ENCODE measurements around the gene SPDYE18.
"Not testable (repeated sequence)": the region's sequence is repeated elsewhere in the genome, so short reads cannot be mapped to it uniquely, and the experiment has no call there.

The SPDYE18 gene

DNA sequence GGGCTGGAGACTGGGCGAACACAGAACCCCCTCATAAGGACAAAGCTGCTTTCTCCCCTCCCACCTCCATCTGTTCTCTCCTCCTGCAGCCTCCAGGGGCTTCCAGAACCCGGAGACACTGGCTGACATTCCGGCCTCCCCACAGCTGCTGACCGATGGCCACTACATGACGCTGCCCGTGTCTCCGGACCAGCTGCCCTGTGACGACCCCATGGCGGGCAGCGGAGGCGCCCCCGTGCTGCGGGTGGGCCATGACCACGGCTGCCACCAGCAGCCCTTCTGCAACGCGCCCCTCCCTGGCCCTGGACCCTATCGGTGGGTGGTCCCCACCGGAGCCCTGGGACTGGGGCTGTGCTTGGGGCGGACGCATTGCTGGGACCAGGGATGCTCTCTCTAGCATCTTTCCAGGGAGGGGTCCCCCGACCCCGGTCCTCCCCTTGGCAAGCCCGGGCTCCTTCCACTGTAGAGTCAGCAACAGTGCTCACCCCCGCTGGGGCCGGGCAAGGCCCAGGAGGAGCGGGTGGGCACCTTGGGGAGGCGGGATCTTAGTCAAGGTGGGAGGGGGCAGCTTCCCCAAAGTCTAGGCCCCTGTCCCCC, 56.8 kb downstream of the SPDYE18 start:
- not testable (repeated sequence) for DNase-seq

DNA sequence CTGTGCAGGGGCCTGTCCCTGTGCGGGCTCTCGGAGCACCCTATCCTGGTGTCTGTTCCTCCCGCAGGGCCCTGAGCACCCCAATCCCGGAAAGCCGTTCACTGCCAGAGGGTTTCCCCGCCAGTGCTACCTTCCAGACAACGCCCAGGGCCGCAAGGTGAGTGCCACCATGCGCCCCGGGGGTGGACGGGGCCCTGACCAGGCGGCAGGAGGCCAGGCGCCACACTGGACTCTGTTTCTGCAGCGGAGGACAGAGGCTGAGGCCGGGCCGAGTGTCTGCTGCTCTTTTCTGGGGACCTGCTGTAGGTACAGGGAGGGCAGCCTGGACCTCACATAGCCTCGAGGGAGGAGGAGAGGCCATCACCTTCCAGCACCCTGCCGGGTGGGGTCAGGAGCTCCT, 58.2 kb downstream of the SPDYE18 start:
- peak; percentile 8 for DNase-seq

DNA sequence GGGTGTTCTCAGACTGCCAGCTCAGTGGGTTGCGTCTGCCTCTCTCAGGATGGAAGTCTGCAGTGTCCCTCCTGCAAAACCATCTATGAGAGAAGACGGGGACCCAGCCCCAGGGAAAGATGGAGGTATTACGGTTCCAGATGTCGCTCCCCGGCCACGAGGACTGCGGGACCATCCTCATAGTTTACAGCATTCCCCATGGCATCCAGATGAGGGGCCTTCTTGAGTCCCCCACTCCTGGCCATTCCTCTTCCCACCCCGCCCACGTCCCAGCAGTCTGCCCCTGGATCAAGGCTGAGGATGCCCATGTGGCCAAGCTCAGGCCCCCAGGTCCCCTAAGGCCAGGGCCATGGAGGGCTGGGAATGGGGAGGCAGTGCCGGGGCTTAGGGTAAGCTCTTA, 59.1 kb downstream of the SPDYE18 start:
- DNase-seq = peak; percentile 26

DNA sequence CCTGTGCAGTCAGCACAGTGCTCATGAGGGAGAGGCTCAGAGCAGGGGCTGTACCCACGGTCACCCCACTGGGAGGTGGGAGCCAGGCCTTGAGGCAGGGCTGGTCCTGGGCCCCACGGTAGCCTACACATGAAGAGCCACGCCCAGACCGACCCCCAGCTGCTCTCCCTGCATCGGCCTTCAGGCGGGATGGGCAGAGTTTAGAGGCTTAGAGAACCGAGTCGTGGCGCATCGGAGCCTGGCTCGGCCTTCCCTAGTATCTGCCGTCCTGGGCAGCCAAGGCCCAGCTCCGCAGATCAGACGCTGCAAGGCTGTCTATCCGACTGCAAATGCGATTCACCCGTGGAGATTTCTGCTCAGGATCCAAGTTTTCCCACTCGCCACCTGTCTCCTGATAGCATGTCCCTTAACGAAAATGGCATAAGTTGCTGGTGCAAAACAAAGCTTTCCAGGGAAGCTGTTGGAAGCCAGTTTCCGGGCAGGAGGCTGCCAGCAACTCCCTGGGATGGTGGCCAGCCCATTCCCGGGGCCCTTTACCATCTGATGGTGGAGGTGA, 59.6 kb downstream of the SPDYE18 start:
- DNase-seq = peak; percentile 13

DNA sequence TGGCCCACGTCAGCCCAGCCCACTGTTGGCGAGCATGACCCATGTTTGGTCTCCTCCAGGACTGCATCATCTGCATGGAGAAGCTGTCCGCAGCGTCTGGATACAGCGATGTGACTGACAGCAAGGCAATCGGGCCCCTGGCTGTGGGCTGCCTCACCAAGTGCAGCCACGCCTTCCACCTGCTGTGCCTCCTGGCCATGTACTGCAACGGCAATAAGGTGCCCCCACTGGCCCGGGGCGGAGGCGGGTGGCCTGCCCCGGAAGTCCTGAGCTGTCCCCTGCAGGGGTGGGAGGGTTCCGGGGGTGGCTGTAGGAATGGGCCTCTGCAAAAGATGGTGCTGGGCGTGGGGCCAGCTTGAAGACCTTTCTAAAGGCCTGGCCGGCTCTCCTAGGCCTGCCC, 60.3 kb downstream of the SPDYE18 start:
- peak; percentile 29 for DNase-seq

Measured in activated CD8-positive, alpha-beta memory T cell treated with anti-CD3 and anti-CD28 coated beads, Interleukin-2, amount 50 U/mL, for 48 hours (primary cell).